Ishikawa (cell line): Measurements from ENCODE around the gene LRRC46.

Source experiments
- CEBPB ChIP-seq: IDR thresholded peaks from 2 replicates; pipeline ENCODE4 v1.6.1; 2012
- CREB1 ChIP-seq: IDR thresholded peaks from 2 replicates; pipeline ENCODE4 v1.6.1; 2012; ENCODE audit warnings: low read depth
- EGR1 ChIP-seq: IDR thresholded peaks from 2 replicates; pipeline ENCODE4 v1.6.1; 2012
- EP300 ChIP-seq: IDR thresholded peaks from 2 replicates; pipeline ENCODE4 v1.6.1; 2012; ENCODE audit warnings: borderline replicate concordance
- FOXM1 ChIP-seq: IDR thresholded peaks from 2 replicates; pipeline ENCODE4 v1.6.1; 2012; ENCODE audit warnings: low read depth, borderline replicate concordance
- MAX ChIP-seq: IDR thresholded peaks from 2 replicates; pipeline ENCODE4 v1.6.1; 2012
- NFIC ChIP-seq: IDR thresholded peaks from 2 replicates; pipeline ENCODE4 v1.6.1; 2012
- RAD21 ChIP-seq: IDR thresholded peaks from 2 replicates; pipeline ENCODE4 v1.6.1; 2012; ENCODE audit warnings: low read depth
- REST ChIP-seq: IDR thresholded peaks from 2 replicates; pipeline ENCODE4 v1.6.1; 2012; ENCODE audit warnings: low read depth, mild to moderate bottlenecking
- TAF1 ChIP-seq: IDR thresholded peaks from 2 replicates; pipeline ENCODE4 v1.6.1; 2012; ENCODE audit warnings: low read depth, mild to moderate bottlenecking
- TCF12 ChIP-seq: IDR thresholded peaks from 2 replicates; pipeline ENCODE4 v1.6.1; 2012; ENCODE audit warnings: low read depth
- TEAD4 ChIP-seq: IDR thresholded peaks from 2 replicates; pipeline ENCODE4 v1.6.1; 2012
- USF1 ChIP-seq: IDR thresholded peaks from 2 replicates; pipeline ENCODE4 v1.6.1; 2012
- YY1 ChIP-seq: IDR thresholded peaks from 2 replicates; pipeline ENCODE4 v1.6.1; 2012; ENCODE audit warnings: low read depth
- ZBTB7A ChIP-seq: IDR thresholded peaks from 2 replicates; pipeline ENCODE4 v1.6.1; 2012; ENCODE audit warnings: low read depth

Gene LRRC46

GRCh38 chr17:47857551-47858455 is 26.3 kb downstream of the LRRC46 start:
- TF ChIP-seq EP300 (no peak), ZBTB7A (no peak), TEAD4 (no peak), TCF12 (no peak), MAX (no peak)

- TF ChIP-seq RAD21 (no peak), ZBTB7A (no peak), NFIC (no peak), CEBPB (no peak), YY1 (no peak), TCF12 (no peak)
Observed at GRCh38 chr17:47860386-47860785, 28.9 kb downstream of the LRRC46 start.

GRCh38 chr17:47862621-47863440 is 31.4 kb downstream of the LRRC46 start:
- no peak for TF ChIP-seq FOXM1
- TF ChIP-seq MAX: no peak
- no peak for TF ChIP-seq TCF12
- peak; percentile 62 for TF ChIP-seq TEAD4
- no peak for TF ChIP-seq CEBPB

- no peak for TF ChIP-seq NFIC
- no peak for TF ChIP-seq RAD21
- TF ChIP-seq EGR1: no peak
- TF ChIP-seq EP300: no peak
- no peak for TF ChIP-seq FOXM1
- no peak for TF ChIP-seq TEAD4
- no peak for TF ChIP-seq TCF12
- no peak for TF ChIP-seq ZBTB7A
- no peak for TF ChIP-seq MAX
- TF ChIP-seq CREB1: no peak
- no peak for TF ChIP-seq CEBPB
- no peak for TF ChIP-seq USF1
- no peak for TF ChIP-seq TAF1
- TF ChIP-seq REST: no peak
- TF ChIP-seq YY1: no peak
Observed at GRCh38 chr17:47864791-47865216, 33.3 kb downstream of the LRRC46 start.

GRCh38 chr17:47866941-47867340 is 35.5 kb downstream of the LRRC46 start:
- TF ChIP-seq USF1 (no peak), EGR1 (no peak), FOXM1 (no peak), TEAD4 (no peak), TCF12 (no peak), EP300 (no peak), REST (no peak), CEBPB (no peak), CREB1 (no peak), TAF1 (no peak), ZBTB7A (no peak), YY1 (no peak), MAX (no peak), RAD21 (no peak), NFIC (no peak)
